A204.1 (cell line): ENCODE data around the gene CDPF1.

Experiments used
- FAIRE-seq: peaks from 2 replicates; lab custom pipeline; 2012; peaks lifted over from hg19 to GRCh38; lab: Jason Lieb, UNC

The CDPF1 gene

GRCh38 chr22:46256358-46256958 lies 6.4 kb upstream of the CDPF1 start:
- no peak for FAIRE-seq

DNA sequence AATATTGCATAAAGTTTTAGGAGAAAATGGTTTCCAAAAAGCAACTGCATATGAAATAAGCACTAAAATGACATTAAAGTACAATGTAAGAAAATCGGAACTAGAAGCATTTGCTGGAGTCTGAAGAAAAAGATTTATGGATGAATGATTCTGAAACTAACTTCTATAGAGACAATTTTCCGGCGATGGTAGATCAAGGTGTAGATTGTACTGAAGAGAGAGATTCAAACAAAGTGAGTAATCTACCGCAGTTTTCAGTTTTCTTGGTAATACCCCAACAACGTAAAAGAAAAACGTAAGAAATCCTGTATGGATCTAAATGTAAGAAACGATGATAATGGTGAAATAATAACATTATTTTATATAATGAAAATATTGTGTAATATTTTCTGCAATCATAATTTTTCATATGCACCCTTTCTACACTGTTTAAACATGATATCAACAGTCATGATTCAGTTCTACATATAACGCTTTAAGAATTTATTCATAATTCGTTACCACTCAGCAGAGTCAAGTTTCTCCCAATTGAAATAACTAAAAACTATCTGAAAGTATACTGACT lies 1.8 kb upstream of the CDPF1 start:
- peak; percentile 14 for FAIRE-seq

GRCh38 chr22:46251266-46251665 lies 1.2 kb upstream of the CDPF1 start:
- no peak for FAIRE-seq

DNA sequence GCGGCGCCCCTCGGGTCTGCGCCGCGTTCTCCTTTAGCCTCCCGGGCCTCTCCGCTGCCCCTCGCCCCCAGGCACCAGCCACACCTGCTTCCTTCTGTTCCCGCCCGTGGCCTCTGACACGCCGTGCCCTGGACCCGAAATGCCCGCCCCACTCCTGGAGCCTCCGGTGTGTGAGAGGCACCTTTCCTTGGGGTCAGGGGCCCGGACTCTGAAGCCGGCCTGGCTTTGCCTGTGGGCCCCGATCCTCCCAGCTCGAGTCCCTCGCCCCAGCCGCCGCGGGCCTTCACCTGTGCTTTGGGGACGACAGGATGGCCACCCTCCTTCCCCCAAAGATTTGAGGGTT lies 661 bp upstream of the CDPF1 start:
- FAIRE-seq, result no peak

- no peak for FAIRE-seq
Observed at GRCh38 chr22:46247443-46247975, 2.6 kb downstream of the CDPF1 start.

GRCh38 chr22:46246178-46246577 lies 3.9 kb downstream of the CDPF1 start:
- FAIRE-seq, result no peak

- no peak for FAIRE-seq
Observed at GRCh38 chr22:46245511-46245910, 4.6 kb downstream of the CDPF1 start.

- no peak for FAIRE-seq
Observed at GRCh38 chr22:46244771-46245170, 5.3 kb downstream of the CDPF1 start.

DNA sequence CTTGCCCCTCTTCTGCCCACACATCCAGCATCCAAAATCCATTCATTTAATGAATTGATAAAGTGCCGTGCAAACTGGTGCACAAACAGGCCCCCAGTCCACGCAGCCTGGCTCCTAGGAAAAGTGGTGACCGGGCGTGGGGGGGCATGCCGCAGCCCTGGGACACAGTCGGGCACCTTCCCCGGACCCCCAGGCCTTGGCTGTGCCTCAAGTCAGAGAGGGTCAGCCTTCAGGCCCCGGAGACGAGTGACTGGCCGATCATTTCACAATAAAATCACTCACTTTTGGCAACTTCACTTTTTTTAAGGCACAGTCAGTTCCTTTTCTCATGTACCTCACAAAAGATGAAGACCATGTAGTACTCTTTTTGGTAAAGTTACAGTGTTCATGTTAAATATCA lies 8.0 kb downstream of the CDPF1 start:
- no peak for FAIRE-seq

DNA sequence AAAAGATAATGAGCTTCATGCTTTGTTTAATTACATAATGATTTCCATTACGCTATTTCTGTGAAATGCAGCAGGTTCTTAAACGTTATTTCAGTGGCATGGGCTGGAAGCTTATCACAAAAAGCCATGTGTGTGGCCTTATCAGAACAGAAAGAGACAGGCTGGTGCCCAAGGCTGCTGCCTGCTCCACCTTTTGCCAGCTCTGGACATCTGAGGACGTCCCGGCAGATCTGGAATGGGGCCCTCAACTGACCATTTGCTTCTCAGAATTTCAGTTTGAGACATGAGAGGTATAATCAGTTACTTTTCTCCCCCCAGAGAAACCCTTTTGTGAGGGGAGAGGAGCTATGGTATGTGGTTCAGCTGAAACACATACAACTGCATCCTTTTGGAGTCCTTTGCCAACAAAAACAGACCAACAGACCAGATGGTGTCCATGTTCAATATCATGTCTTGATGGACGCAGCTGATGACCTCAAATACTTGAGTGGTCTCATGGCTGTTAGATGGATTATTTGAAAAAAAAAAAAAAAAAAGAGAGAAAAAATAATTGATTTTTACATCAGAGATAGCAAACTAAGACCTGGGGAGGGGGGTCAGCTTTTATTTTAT lies 8.6 kb downstream of the CDPF1 start:
- no peak for FAIRE-seq

DNA sequence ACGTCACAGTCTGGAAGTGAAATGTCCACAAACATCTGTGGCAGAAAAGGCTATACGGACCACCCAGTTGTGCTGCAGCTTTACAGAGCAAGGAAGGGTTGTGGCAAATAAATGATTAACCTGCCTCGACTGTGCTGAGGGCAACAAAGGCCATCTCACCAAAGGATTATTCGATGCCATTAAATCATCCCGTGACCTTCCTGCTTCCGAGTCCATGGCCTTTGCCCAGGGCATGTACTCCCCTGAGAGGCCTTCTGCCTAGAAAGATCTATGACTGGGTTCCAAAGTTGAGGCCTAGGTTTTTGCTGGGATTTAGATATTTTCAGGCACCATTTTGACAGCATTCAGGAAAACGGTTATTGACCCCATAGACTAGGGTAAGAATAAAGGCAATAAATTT lies 9.2 kb downstream of the CDPF1 start:
- FAIRE-seq, result no peak

- FAIRE-seq, result no peak
Observed at GRCh38 chr22:46240506-46240905, 9.6 kb downstream of the CDPF1 start.

GRCh38 chr22:46240073-46240472 lies 10.0 kb downstream of the CDPF1 start:
- FAIRE-seq, result no peak

- FAIRE-seq, result no peak
Observed at GRCh38 chr22:46239261-46240048, 10.6 kb downstream of the CDPF1 start.

- no peak for FAIRE-seq
Observed at GRCh38 chr22:46238541-46238940, 11.6 kb downstream of the CDPF1 start.

DNA sequence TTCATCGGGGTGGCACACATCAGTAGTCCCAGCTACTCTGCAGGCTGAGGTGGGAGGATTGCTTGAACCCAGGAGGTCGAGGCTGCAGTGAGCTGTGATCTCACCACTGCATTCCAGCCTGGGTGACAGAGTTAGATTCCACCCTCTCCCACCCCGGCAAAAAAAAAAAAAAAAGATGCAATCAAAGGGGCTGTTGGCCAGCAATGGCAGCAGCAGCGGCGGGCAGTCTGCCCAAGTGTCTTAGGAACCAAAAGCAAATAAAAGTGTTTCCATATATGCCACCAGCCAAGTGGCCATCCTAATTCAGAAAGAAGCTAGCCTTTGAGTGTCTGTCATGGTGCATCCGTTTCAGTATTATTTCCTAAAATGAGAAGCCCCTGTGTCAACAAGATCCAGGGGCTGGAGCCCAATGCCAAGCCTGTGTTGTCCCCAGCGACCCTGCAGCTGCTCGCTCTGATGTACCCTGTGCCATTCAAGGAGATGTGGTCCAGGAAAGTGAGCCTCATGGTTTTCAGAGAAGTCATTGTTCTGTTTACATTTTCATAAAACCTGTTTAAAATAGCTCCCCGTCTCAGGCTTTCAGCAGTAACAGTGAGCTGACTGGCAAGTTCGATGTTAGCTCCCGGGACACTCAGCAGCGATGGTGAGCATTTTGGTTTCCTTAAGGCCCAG lies 12.5 kb downstream of the CDPF1 start:
- no peak for FAIRE-seq

- FAIRE-seq, result no peak
Observed at GRCh38 chr22:46234969-46235368, 15.1 kb downstream of the CDPF1 start.

DNA sequence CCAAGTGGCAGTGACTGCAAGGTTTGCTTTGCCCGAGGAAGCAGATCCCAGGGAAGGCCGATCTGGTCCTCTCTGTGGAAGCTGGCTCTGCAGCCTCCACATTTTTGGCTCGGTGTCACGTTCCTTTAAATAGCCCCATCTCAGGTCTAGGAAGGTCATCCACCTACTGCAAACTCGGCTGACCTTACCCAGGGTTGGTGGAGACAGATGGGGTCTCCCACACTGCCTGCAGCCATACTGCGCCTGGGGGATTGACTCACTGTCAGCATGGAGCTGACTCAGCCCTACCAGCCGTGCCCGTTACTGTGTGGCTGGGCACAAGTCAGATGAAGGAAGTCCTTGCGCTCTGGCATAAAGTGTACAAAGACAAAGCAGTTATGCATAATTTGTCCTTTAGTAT lies 16.9 kb downstream of the CDPF1 start:
- FAIRE-seq, result no peak

- FAIRE-seq, result no peak
Observed at GRCh38 chr22:46230262-46230901, 19.7 kb downstream of the CDPF1 start.

DNA sequence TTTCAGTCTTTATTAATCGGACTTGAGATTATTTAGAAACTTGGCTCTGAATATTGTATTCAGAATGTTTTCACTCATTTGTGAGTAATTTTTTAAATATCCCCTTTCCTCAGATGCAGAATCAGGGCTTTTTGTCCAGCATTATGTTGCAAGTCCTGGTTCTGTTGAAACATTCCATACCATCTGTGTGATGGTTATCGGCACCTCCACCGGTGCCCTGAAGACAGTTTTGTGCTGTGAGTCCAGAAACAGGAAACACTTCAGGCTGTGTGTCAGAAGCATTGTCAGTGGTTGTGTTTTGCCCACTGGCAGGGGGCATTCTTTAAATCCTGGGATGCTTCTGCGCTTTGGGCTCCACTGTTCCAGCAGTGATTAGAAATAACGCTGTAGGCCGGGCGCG lies 20.4 kb downstream of the CDPF1 start:
- no peak for FAIRE-seq

- FAIRE-seq, result no peak
Observed at GRCh38 chr22:46226577-46226976, 23.5 kb downstream of the CDPF1 start.

DNA sequence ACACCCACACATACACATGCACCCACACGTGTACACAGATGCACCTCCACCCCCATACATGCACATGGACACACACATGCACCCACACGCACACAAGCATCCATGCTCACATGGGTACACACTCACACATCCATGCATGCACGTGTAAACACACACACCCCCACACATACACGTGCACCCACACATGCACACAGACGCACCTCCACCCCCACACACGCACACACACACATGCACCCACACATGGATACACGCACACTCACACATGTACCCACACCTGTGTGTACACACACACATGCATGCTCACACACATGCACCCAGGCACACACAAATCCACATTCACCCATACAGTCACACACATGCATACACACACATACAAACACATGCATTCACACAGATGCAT lies 24.5 kb downstream of the CDPF1 start:
- FAIRE-seq, result no peak
